ENCODE measurements around the gene PRR12. TPM values are rescaled to one million over a fixed set of nuclear protein-coding genes. Genes with fewer than 3 reads are reported as not detected.

The PRR12 gene
- total and polyA plus RNA-seq, 2 donors (not counting 1 experiment from before 2014, with no cell fraction given), result 8.4 to 70.7 TPM

DNA sequence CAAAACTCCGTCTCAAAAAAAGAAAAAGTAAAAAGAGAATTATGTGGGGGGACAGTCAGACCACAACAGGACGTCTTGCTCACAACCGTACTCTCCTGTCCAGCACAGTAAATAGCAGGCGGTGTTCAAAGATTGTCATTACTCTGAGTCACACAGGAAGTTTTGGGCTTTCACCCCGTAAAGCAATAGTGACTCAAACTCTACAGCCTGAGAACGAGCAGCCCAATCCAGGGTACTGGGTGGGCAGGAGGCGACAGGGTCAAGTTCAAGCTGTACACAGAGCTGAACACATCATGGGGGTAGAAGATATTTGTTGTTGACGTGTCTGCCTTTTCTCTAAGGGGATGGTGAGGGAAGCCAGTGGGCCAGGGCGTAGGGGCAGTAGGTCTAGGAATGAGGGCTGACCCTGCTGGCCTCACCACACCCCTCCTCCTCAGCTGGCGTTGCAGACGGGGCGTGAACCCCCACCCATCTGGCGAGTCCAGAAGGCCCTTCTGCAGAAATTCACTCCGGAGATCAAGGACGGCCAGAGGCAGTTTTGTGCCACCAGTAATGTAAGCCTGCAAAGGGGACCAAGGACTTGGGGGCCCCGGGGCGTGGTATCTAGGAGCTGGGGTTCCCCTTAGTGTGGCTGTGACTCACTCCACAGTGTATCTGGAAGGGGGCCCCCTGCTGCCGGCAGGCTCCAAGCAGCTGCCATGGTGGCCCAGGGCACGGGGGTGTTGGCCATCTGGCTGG, 23.3 kb downstream of the PRR12 start:
- TF ChIP-seq EZH2 (IDR thresholded peaks at IDR 0.05; ENCODE audit: borderline replicate concordance, insufficient read depth, low read depth, low read length, poor library complexity, severe bottlenecking) (no peak), CTCF (IDR thresholded peaks at IDR 0.05) (no peak)
- Mint-ChIP-seq H3K27ac (peak overlapping the region; percentile 70), H3K9me3 (ENCODE audit: insufficient read depth) (no peaks in the 10 kb centered on the region), H3K4me1 (peaks cover 9% of the 10 kb centered on the region), H3K27me3 (no peaks in the 10 kb centered on the region), H3K4me3 (peak overlapping the region; percentile 32)
- H3K27ac ChIP-seq (ENCODE audit: low read length in 2 of 2), result no peak overlapping the region
- no peaks in the 10 kb centered on the region for H3K27me3 ChIP-seq (replicated peaks in 1 of 4; ENCODE audit: control extremely low read depth in 1 of 4, control insufficient read depth in 3 of 4, insufficient read depth in 4 of 4, low read length in 3 of 4)
- ATAC-seq (ENCODE audit: low read depth) (no peak), DNase-seq (no peak)
- POLR2A ChIA-PET, result no interaction called here
- peaks cover 0 to 11% (median 0%) of the 10 kb centered on the region in 3 donors for H3K9me3 ChIP-seq (ENCODE audit: control extremely low read depth in 1 of 3, control insufficient read depth in 2 of 3, insufficient read depth in 1 of 3, low read length in 2 of 3)
- no peaks in the 10 kb centered on the region for H3K4me1 ChIP-seq (ENCODE audit: control insufficient read depth in 2 of 2, insufficient read depth in 2 of 2, low read length in 2 of 2)
- CTCF ChIA-PET, result no interaction called here
- H3K4me3 ChIP-seq (ENCODE audit: control extremely low read depth in 1 of 5, extremely low read depth in 1 of 5, insufficient read depth in 1 of 5, low read depth in 2 of 5, low read length in 4 of 5), result no peak overlapping the region
- intact Hi-C loops (cut with micrococcal nuclease), result no loop called here
- no peak overlapping the region for H3K4me2 ChIP-seq (replicated peaks; ENCODE audit: low read depth, low read length, poor library complexity, severe bottlenecking)
- peaks cover 83% of the 10 kb centered on the region for H4K20me1 ChIP-seq (ENCODE audit: control insufficient read depth, insufficient read depth, low read length, poor library complexity, severe bottlenecking)
- peaks cover 65% of the 10 kb centered on the region for H3K79me2 ChIP-seq (ENCODE audit: control insufficient read depth, insufficient read depth, low read length)
- H3K9ac ChIP-seq (ENCODE audit: low read length), result no peak overlapping the region
- H3K36me3 ChIP-seq (replicated peaks in 1 of 2; ENCODE audit: control extremely low read depth in 1 of 2, control insufficient read depth in 1 of 2, extremely low read depth in 1 of 2, insufficient read depth in 2 of 2, low read length in 1 of 2), result peaks cover 11 to 73% of the 10 kb centered on the region in 2 experiments
- H2AFZ ChIP-seq (ENCODE audit: insufficient read depth, low read depth, low read length, poor library complexity, severe bottlenecking), result no peak overlapping the region
- WGBS (ENCODE audit: insufficient coverage), result 88% methylated on average over 16 of the region's 19 CpGs

DNA sequence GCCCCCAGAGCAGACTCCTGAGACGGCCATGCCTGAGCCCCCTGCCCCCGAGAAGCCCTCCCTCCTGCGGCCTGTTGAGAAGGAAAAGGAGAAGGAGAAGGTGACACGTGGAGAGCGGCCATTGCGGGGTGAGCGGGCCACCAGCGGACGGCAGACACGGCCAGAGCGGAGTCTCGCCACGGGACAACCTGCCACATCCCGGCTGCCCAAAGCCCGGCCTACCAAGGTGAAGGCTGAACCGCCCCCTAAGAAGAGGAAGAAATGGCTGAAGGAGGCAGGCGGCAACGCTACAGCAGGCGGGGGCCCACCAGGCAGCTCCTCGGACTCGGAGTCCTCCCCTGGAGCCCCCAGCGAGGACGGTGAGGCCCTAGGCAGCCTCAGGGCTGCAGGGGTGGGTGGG, 24.9 kb downstream of the PRR12 start:
- DNase-seq (no peak), ATAC-seq (ENCODE audit: low read depth) (no peak)
- Histone ChIP-seq H3K4me2 (replicated peaks; ENCODE audit: low read depth, low read length, poor library complexity, severe bottlenecking) (no peak overlapping the region), H3K27ac (ENCODE audit: low read length in 2 of 2) (no peak overlapping the region), H3K4me3 (ENCODE audit: control extremely low read depth in 1 of 5, extremely low read depth in 1 of 5, insufficient read depth in 1 of 5, low read depth in 2 of 5, low read length in 4 of 5) (no peak overlapping the region), H3K9ac (ENCODE audit: low read length) (no peak overlapping the region), H3K4me1 (ENCODE audit: control insufficient read depth in 2 of 2, insufficient read depth in 2 of 2, low read length in 2 of 2) (no peaks in the 10 kb centered on the region), H4K20me1 (ENCODE audit: control insufficient read depth, insufficient read depth, low read length, poor library complexity, severe bottlenecking) (peaks cover 79% of the 10 kb centered on the region), H2AFZ (ENCODE audit: insufficient read depth, low read depth, low read length, poor library complexity, severe bottlenecking) (no peak overlapping the region), H3K79me2 (ENCODE audit: control insufficient read depth, insufficient read depth, low read length) (peaks cover 58% of the 10 kb centered on the region), H3K27me3 (replicated peaks in 1 of 4; ENCODE audit: control extremely low read depth in 1 of 4, control insufficient read depth in 3 of 4, insufficient read depth in 4 of 4, low read length in 3 of 4) (no peaks in the 10 kb centered on the region), H3K9me3 (ENCODE audit: control extremely low read depth in 1 of 3, control insufficient read depth in 2 of 3, insufficient read depth in 1 of 3, low read length in 2 of 3) (peaks cover 0 to 11% (median 0%) of the 10 kb centered on the region in 3 donors), H3K36me3 (replicated peaks in 1 of 2; ENCODE audit: control extremely low read depth in 1 of 2, control insufficient read depth in 1 of 2, extremely low read depth in 1 of 2, insufficient read depth in 2 of 2, low read length in 1 of 2) (peaks cover 11 to 75% of the 10 kb centered on the region in 2 experiments)
- no peak overlapping the region for H3K4me3 Mint-ChIP-seq
- no peaks in the 10 kb centered on the region for H3K9me3 Mint-ChIP-seq (ENCODE audit: insufficient read depth)
- peaks cover 9% of the 10 kb centered on the region for H3K4me1 Mint-ChIP-seq
- TF ChIP-seq CTCF (IDR thresholded peaks at IDR 0.05) (no peak), EZH2 (IDR thresholded peaks at IDR 0.05; ENCODE audit: borderline replicate concordance, insufficient read depth, low read depth, low read length, poor library complexity, severe bottlenecking) (no peak)
- POLR2A ChIA-PET, result no interaction called here
- H3K27ac Mint-ChIP-seq, result no peak overlapping the region
- intact Hi-C loops (cut with micrococcal nuclease), result no loop called here
- CTCF ChIA-PET, result no interaction called here
- no peaks in the 10 kb centered on the region for H3K27me3 Mint-ChIP-seq
- whole genome bisulfite sequencing (ENCODE audit: insufficient coverage), result 98% methylated on average over 20 of the region's 23 CpGs
